ENCODE results near the gene SNED1. TPM values are rescaled to one million over a fixed set of nuclear protein-coding genes. Genes with fewer than 3 reads are reported as not detected.

Gene SNED1
- total RNA-seq, 1 donor from 2014 or later: 3.9 TPM

DNA sequence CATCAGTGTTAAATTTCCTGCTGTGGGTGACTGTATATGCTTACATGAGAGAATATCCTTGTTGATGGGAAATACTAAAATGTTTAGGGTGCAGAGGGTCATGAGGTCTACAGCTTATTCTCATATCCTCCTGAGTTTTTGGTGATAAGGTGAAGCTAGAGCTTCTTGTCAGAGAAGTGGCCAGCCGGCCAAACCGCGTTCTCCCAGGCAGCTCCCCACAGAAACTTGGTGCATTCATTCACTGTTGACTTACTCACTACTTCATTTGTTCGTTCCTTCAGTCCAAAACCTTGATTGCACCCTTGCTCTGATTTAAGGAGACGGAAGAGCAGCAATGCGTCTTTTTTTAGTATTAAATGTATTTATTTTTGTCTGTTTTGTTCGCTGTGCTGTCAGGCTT is 8.7 kb downstream of the SNED1 start:
- no peak for ATAC-seq

DNA sequence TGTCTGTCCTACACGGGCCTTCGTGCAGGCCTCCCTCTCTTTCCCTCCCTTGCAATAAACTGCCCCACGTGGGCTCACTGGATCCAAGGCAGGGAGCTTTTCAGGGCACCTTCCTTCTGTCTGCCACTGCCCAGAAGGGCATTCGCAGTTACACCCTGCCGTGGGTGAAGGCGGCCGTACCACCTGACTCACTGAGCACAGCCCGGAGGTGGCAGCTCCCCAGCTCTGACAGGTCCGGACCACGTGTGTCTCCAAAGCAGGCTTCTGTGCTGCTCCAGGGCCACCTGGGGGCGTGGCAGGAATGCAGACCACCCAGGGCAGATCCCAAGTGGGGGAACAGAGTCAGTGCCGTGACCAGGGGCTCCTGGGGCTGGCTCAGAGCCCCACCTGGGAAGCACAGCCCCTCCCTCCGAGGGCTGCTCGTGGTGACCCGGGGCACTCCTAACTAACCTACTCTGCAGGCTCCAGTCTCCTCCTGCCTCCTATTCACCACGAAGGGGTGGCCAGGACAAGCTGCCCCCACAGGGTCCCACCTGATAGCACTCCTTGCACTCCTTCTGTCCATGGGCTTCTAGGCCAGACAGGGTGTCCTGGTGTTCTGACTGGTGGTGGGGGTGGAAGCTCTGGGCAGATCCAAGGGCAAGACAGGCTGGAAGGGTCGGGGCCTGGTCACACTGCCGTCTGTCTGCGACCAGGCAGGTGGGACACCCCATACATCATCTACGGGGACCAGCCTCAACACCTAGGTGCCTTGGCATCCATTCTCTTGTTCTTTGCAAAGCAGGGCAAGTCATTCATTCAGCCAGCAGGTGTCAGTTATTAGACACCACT is 9.7 kb downstream of the SNED1 start:
- ATAC-seq: peak; percentile 63

DNA sequence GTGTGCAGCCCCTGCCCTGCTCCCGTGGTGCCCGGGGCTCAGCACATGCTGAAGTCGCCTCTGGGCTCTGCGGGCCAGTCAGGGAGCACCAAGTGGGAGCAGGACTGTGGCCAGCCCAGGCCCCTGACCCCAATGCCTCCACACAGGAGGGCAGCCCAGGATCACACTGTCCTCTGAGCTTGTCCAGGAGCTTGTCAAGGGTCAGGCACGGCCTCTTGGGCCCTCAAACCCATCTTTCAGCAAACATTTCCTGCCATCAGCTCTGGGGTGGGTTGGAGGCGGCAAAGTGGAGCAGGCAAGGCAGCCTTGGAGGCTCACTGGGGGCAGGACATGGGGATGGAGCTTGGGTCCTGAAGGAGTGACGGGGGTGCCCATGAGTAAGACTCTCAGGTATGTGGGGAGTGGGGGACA is 10.3 kb downstream of the SNED1 start:
- no peak for ATAC-seq

DNA sequence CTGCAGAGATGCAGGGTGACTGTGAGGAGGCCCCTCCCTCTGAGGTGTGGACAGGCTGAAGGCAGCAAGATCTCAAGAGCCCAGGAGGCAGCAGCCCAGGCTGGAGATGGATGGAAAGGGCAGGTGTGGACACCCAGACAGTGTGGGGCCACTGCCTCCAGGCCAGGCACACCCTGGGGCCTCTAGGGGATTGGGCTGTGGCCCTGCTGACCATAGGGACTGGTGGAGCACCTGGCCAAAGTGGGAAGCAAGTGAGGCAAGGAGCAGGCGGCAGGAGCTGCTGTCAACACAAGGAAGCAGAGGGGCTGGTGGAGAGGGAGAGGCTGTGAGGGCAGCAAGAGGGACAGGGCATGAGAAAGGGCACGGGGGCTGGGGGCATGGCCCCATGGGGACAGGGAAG is 10.8 kb downstream of the SNED1 start:
- peak; percentile 16 for ATAC-seq

DNA sequence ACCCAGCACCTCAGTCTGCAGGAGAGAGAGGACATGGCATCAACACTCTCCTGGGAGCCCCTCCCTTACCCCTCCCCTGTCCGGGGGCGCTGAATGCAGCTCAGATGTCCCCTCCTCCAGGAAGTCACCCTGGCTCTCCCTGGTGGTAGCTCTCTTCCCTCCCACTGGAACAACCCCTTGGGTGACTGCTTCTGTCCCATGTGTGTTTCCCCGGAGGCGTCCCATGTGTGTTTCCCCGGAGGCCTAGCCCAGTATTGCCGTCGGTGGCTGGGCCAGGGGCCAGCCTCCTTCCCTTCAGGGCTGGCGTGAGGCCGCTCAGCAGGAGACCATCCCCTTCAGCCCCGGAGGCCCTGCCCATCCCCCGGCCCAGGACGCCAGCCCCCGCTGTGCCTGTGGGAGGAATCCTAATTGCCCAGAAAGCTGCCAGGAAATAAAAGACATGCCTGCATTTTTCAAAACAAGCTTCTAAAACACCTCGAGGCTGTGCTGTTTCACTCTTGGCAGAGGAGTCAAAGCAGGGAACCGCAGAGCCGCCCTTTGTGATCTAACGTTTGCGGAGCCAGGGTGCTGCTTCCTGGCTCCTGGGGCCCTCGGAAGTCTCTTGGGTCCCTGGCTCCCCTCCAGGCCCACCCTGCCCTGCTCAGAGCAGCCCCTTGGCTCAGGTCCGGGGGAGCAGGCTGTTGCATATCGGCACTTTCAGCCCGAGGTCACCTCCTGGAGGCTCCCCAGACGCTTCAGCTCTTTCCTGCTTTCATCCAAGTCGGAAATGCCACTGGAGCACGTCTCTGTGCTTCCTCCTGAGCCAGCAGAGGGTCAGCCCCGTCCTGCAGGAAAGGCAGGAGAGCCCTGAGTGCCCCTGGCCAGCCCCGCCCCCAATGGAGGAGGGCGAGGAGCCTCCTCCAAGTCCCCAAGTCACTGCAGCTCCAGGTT is 11.4 kb downstream of the SNED1 start:
- peak; percentile 41 for ATAC-seq

DNA sequence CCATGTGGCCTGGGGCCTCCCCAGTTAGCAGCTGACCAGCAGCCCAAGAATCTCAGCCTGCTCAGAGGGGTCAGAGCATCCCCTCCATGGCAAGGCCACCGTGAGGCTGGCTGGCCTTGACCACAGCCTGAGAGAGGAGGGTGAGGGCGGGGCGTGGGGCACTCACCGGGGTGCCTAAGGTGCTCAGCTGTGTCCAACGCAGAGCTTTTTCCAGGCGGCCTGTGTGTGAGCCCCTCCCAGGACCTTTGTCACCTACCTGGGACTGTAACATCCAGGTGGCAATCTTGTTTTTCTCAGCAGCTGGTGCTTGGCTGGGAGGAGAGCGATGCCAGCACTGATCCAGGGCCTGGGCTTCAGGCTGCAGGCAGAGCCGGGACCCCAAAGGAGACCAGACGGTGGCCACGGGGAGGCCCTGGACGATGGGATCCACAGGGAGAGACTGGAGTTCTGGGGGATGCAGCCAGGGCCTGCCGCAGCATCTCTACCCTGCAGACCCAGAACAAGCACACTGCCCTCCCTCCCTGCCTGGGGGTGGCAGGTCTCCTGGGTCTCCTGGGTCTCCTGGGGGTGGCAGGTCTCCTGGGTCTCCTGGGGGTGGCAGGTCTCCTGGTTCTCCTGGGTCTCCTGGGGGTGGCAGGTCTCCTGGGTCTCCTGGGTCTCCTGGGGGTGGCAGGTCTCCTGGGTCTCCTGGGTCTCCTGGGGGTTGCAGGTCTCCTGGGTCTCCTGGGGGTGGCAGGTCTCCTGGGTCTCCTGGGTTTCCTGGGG is 12.3 kb downstream of the SNED1 start:
- ATAC-seq: peak; percentile 3

DNA sequence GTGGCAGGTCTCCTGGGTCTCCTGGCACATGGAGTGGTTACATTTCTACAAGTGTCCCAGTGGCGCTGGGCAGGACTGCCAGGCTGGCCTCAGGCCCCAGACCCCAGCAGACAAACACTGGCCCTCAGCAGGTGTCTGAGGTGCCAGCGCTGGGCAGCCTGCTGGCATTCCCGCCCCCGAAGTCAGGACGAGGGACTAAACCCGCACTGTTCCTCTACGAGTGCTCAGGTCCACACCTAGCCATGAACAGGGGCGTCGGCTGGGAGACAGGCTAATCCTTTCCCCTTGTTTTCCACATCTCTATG is 12.8 kb downstream of the SNED1 start:
- no peak for ATAC-seq

DNA sequence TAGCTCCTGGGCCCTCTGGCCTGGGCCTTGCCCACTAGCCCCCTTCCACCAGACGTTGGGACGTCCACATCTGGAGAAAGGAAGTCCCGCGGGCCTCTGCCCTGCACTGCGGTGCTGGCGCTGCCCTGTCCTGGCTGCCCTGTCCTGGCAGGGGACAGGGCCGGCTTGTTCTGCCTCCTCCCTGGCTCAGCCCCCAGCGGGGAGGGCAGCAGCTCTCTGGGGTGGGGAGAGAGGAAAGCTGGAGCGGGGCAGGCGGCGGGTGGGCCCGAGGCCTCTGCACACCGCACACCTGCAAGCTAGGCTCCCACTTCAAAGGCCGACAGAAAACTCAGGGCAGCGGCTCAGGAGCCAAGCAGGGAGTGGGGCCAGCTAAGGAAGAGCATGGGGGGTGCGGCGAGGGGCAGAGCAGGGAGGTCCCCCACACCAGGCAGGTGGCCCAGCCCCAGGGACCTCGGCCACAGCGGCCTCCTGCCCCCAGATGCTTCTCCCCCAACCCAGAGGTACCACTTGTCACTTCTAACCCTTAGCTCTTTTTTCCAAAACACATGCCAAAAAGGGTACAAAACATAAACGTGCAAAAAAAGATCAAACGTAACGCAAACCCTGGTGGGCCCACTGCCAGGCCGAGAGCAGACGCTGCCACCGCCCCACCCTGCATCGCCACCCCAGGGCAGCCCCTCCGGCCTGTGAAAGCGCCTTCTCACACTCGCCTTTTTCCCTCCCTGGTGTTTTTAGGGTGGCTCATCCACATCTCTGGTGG is 13.5 kb downstream of the SNED1 start:
- no peak for ATAC-seq

DNA sequence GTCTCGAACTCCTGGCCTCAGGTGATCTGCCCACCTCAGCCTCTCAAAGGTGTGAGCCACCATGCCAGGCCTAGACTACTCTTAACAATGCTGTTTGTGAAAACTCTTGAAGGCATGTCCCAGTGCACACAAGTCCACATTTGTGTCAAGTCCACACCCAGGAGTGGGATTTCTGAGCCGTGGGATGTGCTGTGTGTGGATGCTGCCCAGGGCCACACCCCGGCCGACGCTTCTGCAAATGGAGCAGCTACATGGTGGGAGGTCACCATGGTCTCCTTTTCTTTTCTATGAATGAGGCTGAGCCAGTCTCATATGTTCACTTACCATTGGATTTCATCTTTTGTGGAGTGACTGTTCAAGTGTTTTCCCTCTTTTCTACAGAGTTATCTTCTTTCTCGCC is 15.8 kb downstream of the SNED1 start:
- ATAC-seq: no peak

DNA sequence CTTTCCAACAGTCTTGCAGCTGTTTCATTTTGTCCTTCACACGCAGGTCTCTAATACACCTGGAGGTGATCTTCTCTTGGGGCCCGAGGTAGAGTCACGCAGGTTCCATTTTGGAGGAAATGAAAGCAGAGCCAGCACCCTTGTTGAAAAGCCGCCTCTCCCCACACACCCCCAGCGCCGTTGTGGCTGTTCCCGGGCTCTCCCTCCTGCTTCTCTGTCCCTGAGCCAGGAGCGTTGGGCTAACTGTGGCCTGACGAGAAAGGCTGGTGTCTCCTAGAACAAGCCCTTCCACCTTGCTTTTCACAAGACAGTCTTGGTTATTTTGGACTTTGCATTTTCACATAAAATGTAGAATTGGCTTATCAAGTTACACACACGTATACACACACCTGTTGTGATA is 16.3 kb downstream of the SNED1 start:
- no peak for ATAC-seq

DNA sequence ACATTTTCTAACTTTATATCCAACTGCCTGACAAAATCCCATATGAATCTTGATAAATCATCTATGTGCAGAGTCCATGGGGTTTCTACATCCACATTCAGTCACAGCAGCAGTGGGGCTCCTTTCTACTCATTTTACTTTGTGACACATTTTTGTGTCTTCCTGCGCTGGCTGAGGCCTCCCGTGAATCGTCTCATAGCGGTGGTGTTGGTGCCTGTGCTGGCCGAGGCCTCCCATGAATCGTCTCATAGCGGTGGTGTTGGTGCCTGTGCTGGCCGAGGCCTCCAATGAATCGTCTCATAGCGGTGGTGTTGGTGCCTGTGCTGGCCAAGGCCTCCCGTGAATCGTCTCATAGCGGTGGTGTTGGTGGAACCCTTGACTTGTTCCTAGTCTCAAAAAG is 17.0 kb downstream of the SNED1 start:
- no peak for ATAC-seq

DNA sequence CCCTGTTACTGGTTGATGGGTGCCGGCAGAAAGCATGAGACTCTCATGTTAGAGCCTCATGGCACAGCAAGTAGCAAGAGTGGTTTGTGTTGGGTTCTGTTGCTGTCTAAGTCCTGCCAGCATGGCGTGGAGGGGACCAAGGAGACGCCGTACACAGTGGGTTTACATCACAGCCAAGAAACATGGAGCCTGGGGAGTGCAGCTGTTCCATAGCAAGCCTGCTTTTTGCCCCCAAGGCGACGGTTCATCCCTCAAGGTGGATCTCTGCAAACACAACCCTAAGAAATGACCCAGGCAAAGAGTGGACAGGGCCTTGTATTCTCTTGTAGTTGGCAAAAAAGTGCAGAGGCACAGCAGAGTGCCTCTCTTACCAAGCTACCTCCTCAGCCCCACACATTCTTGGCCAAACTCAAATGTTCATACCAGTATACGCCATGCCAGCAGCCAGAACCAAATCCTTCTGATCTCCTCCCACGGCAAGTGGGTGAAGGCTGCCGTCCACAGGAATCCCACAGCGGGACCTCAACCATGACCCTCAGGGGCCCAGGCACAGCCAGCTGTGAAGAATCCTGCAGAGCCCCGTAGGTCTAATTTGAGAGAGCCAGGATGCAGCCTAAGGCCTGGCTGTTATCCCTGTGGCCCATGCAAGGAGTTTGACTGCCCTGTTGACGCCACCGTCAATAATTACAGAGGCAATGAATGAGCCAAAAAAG is 19.0 kb downstream of the SNED1 start:
- no peak for ATAC-seq

DNA sequence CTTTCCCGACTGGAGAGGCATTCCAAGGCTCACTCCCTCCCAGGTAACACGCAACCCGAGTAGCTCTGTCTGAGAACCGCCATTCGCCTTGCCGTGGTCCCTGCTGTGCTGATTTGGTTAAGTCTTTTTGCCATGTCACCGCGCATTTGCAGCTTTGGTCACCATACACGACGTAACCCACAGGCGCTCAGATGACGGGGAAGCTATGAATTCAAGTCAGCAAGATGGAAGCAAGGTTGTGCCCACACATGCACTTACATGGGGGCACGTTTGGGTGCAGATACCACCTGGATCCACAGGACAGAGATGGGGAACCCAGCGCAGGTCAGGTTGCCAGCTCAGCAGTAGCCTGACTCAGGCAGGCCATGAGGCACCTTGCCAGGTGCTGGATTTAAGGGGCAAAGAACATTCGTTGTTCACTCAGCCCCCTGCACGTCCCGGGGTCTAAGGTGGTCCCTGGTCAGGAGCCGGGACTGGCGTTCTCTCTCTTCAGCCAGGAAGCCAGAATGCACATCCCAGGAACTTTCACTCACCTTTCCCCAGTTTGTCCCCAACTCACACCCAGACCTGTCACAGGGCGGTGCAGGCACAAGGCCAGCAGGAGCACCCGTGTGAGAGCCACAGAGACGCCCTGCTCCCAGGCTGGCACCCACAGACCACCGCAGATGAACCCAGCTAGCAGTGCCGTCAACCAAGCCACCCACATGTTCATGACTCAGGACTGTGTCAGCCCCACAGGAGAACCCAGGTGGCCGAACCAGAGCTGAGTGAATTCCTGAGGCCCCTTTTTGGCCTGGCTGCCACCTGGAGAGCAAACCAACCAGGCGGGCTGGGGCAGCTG is 19.9 kb downstream of the SNED1 start:
- ATAC-seq: no peak

DNA sequence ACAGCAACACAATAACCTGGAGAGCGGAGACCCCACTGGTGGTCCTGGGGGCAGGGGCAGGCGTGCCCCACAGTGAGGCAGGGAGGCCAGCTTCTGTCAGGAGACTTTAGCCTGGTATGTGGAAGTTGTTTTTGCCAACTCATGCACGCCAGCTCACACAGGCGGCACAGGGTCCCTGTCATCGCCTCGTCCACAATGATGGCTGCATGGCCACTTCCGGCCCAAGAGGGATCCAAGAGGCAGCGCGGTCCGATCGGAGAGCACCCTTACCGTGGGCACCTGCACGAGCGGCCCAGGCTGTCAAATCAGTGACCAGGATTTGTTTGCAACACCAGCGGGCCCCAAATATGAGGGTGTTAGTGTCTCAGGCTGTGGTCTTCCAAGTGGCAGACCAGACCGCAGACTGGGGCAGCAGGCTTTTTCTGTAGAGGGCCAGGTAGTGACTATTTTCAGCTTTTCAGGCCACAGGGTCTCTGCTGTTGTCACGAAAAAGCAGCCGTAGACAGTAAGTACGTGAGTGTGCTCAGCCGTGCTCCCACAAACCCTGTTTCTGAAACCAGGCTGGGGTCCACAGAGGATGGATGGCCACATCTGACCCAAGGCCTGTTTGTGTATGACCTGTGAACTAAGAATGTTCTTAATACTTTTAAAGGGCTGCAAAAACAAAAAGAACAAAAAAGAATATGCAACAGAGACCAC is 21.2 kb downstream of the SNED1 start:
- no peak for ATAC-seq

DNA sequence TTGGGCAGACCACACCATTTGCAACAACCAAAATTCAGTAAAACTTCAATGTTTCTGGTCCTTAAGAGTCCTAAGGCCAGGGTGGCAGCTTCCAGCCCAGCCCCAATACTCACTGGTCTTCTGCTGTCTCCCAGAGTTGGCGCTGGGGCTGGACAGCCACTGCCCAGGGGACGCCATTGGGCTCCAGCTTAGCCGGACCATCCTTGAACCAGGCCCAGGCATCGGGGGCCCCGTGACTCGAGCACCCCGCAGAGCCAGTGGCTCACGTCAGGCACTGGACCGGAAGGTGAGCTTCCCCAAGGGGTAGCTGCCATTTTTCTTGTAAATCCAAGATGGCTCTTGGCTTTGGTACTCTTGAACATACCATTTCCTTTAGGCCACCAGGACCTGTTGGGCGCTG is 21.8 kb downstream of the SNED1 start:
- ATAC-seq: no peak

DNA sequence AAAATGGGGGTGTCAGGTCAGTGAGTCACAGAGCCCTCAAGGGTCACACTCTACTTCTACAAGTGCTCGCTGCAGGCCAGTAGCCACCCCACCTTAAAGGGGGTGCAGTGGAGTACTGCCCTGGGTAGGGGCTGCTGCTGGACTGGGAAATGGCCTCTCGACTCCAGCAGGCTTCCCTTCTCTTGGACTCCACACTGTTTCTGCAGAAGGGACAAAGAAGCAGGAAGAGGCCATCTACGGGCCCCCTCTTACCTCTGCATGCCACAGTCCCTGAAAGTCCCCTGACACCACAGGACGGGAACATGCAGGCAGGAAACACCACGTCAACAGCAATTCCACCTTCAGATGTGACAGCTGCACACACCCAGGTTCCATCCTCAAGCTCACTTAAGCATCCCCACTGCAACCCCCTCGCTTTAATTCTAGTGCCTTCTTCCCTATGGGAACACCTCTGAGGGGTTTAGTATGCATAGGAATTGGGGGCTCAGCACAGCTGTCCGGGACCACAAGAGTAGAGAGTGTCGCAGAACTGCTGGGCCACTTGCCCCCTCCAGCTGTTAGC is 22.3 kb downstream of the SNED1 start:
- ATAC-seq: no peak

DNA sequence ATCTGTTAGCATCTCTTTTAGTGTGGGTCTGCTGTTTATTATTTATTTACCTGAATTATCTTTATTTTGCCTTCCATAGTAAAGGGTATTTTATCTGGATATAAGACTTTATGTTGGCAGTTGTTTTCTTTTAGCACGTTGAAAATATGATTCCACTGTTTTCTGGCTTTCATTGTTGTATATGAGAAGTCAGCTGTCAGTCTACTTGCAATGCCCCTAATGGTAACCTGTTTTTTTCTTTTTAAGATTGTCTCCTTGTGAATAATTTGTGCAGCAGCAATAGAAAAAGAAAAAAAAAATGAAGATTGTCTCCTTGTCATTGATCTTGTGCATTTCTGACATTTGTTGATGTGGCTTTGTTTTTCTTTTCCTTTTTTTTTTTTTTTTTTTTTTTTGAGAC is 27.2 kb downstream of the SNED1 start:
- no peak for ATAC-seq

DNA sequence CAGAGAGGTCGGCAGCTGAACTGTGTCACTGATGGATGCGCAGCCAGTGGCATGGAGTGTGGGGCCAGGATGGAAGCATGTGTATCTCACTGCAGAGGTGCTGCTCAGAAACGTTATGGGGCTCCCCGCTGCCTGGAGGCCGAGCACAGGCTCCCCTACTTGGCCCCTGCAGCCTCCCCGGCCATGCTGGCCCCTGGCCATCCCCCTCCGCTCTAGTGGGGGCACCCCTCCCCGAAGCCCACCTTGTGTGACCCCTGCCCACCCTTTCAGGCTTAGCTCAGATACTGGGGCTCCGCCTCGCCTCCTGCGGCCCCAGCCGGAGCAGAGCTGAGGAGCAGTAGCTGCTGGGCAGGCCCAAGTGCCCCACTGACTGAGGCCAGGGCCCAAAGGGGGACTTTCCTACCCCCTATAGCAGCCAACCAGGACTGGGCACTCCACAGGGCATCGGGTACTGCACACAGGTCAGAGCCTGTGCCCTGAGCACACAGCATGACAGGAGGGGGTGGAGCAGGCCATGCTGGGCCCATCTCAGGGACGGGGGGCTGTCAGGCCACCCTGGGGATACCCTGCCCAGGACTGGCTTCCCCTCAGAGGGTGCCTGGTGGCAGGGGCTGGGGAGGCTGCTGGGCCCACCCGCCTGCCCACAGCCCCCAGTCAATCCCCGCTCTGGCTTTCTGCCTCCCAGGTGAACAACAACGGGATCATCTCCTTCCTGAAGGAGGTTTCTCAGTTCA is 31.3 kb downstream of the SNED1 start:
- ATAC-seq: peak; percentile 38

DNA sequence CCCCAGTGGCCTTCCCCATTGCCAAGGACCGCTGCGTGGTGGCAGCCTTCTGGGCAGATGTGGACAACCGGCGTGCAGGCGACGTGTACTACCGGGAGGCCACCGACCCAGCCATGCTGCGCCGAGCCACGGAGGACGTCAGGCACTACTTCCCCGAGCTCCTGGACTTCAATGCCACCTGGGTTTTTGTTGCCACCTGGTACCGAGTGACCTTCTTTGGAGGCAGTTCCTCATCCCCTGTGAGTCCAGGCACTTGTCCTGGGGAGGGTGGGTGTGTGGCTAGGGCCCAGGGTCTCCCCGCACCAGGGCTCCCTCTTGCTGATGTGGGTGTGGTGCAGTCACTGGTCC is 31.9 kb downstream of the SNED1 start:
- ATAC-seq: no peak

Measured in esophagus mucosa (tissue), 1 donor.